Lung (tissue), 12 donors: ENCODE data around the gene RALBP1. TPM values are rescaled to one million over a fixed set of nuclear protein-coding genes. Genes with fewer than 3 reads are reported as not detected.
"Not testable (repeated sequence)": the region's sequence is repeated elsewhere in the genome, so short reads cannot be mapped to it uniquely, and the experiment has no call there.

ENCODE experiments used
- ATAC-seq: fragments of 200-7000 bp; cut with Tn5 transposase; one replicate; pipeline ENCODE4 v1.9.1; 2020; ENCODE audit warnings: moderate number of reproducible peaks; ENCODE audit not compliant: insufficient read depth, low FRiP score
- DNase-seq, 3 donors: peaks; one replicate each; pipeline ENCODE4 v3.0.0-alpha.2; 2013 to 2017
- H3K27ac ChIP-seq, 2 donors: one replicate each; pipeline ENCODE4 v1.5.1; 2013; ENCODE audit warnings: mild to moderate bottlenecking in 2 of 2, moderate library complexity in 2 of 2, control low read depth in 1 of 2, inconsistent platforms in 1 of 2, low read depth in 1 of 2, low read length in 1 of 2
- H3K27me3 ChIP-seq, 3 donors: one replicate each; pipeline ENCODE4 v1.5.1; 2013; ENCODE audit warnings: low read length in 2 of 3; ENCODE audit not compliant: control insufficient read depth in 3 of 3, insufficient read depth in 3 of 3
- H3K36me3 ChIP-seq, 4 donors: one replicate each; pipeline ENCODE4 v1.5.1; 2013; ENCODE audit warnings: low read length in 4 of 4, mild to moderate bottlenecking in 1 of 4, moderate library complexity in 1 of 4; ENCODE audit not compliant: control insufficient read depth in 4 of 4, insufficient read depth in 4 of 4
- H3K4me1 ChIP-seq, 5 donors: one replicate each; pipeline ENCODE4 v1.5.1; 2013; ENCODE audit warnings: low read length in 5 of 5, mild to moderate bottlenecking in 2 of 5, moderate library complexity in 1 of 5; ENCODE audit not compliant: control insufficient read depth in 5 of 5, insufficient read depth in 5 of 5
- H3K4me3 ChIP-seq: one replicate; pipeline ENCODE4 v1.5.1; 2013; ENCODE audit warnings: mild to moderate bottlenecking, control low read depth, moderate library complexity
- H3K9ac ChIP-seq, 2 donors: one replicate each; pipeline ENCODE4 v1.5.1; 2013; ENCODE audit warnings: low read length in 2 of 2, control low read depth in 1 of 2; ENCODE audit not compliant: insufficient read depth in 1 of 2
- H3K9me3 ChIP-seq, 4 donors: one replicate each; pipeline ENCODE4 v1.5.1; 2013; ENCODE audit warnings: low read length in 3 of 4, mild to moderate bottlenecking in 1 of 4, moderate library complexity in 1 of 4; ENCODE audit not compliant: control insufficient read depth in 4 of 4, insufficient read depth in 3 of 4
- CTCF ChIP-seq: IDR thresholded peaks from 2 replicates; pipeline ENCODE4 v1.5.1; 2012; ENCODE audit warnings: mild to moderate bottlenecking; ENCODE audit errors: control extremely low read depth, extremely low read depth
- WGBS, 2 donors: extraction: QIAGEN DNeasy Blood & Tissue Kit; methylation state at CpG; one replicate each; pipeline ENCODE4 v1.1.7; 2013; 5-methylcytosine and 5-hydroxymethylcytosine counted together
- polyA plus RNA-seq, 2 donors: library from polyadenylated mRNA; stranded (reverse); fragments of 200-250 nt; gene quantifications; one replicate each; pipeline ENCODE4 v1.2.1, GENCODE V29; 2013
- total RNA-seq, 2 donors: library from RNA; depleted of rRNA in 1 of 2; stranded (reverse); fragments of >200 nt in 1 of 2; gene quantifications; one replicate each; pipeline ENCODE4 v1.2.1, GENCODE V29; 2014 to 2021
- donor health status: control.
- donor health status: control.
- donor health status: Bipolar disorder and iron deficiency.
- donor health status: healthy.
- donor health status: DM: yes; HTN: yes; CAD: no.

The RALBP1 gene
- total and polyA plus RNA-seq, 4 donors: 19.8 to 58.2 (median 33.5) TPM

- WGBS, 2 donors: 1% methylated on average over 52 to 59 of the region's 59 CpGs
- peak in 2 of 3 donors; percentile 70 to 79 for DNase-seq
Observed at GRCh38 chr18:9475643-9476591, 604 bp downstream of the RALBP1 start.

GRCh38 chr18:9476949-9477348 lies 1.6 kb downstream of the RALBP1 start:
- DNase-seq, H3K36me3 ChIP-seq, H3K27ac ChIP-seq, H3K27me3 ChIP-seq, ATAC-seq, H3K4me3 ChIP-seq, H3K9ac ChIP-seq: not testable (repeated sequence)
- 84 to 87% methylated on average over 12 of the region's 12 CpGs for WGBS, 2 donors
- peaks cover 0 to 20% (median 0%) of the 10 kb centered on the region in 5 donors for H3K4me1 ChIP-seq
- peaks cover 0 to 18% (median 0%) of the 10 kb centered on the region in 4 donors for H3K9me3 ChIP-seq

More at GRCh38 chr18:9475643-9476591, 604 bp downstream of the RALBP1 start:
- H3K4me3 ChIP-seq: peak overlapping the region; percentile 92
- peak; percentile 8 for ATAC-seq
- peaks cover 0 to 20% (median 0%) of the 10 kb centered on the region in 5 donors for H3K4me1 ChIP-seq
- no peak for TF ChIP-seq CTCF
- H3K36me3 ChIP-seq: peaks cover 0 to 7% (median 2%) of the 10 kb centered on the region in 4 donors
- peak overlapping the region; percentile 80 to 98 for H3K27ac ChIP-seq
- no peaks in the 10 kb centered on the region for H3K27me3 ChIP-seq
- H3K9me3 ChIP-seq: peaks cover 0 to 18% (median 0%) of the 10 kb centered on the region in 4 donors
- H3K9ac ChIP-seq: peak overlapping the region; percentile 74 to 88

- H3K9ac ChIP-seq: no peak overlapping the region
- no peak overlapping the region for H3K27ac ChIP-seq
- H3K9me3 ChIP-seq: peaks cover 0 to 18% (median 0%) of the 10 kb centered on the region in 4 donors
- DNase-seq: no peak
- no peak for ATAC-seq
- H3K4me1 ChIP-seq: peaks cover 0 to 20% (median 4%) of the 10 kb centered on the region in 5 donors
- WGBS, 2 donors: 33 to 73% methylated on average over 1 of the region's 1 CpG
- no peaks in the 10 kb centered on the region for H3K27me3 ChIP-seq
- H3K36me3 ChIP-seq: peaks cover 0 to 7% (median 2%) of the 10 kb centered on the region in 4 donors
- H3K4me3 ChIP-seq: no peak overlapping the region
- no peak for TF ChIP-seq CTCF
Observed at GRCh38 chr18:9477509-9477908, 2.2 kb downstream of the RALBP1 start.

- peaks cover 0 to 17% (median 0%) of the 10 kb centered on the region in 4 donors for H3K9me3 ChIP-seq
- no peaks in the 10 kb centered on the region for H3K27me3 ChIP-seq
- no peak overlapping the region for H3K27ac ChIP-seq
- WGBS, 2 donors: 96% methylated on average over 31 of the region's 31 CpGs
- no peak for DNase-seq
- no peak overlapping the region for H3K4me3 ChIP-seq
- no peak overlapping the region for H3K9ac ChIP-seq
- TF ChIP-seq CTCF: no peak
- no peak for ATAC-seq
- H3K4me1 ChIP-seq: peaks cover 0 to 20% (median 4%) of the 10 kb centered on the region in 5 donors
- H3K36me3 ChIP-seq: peaks cover 0 to 7% (median 2%) of the 10 kb centered on the region in 4 donors
Observed at GRCh38 chr18:9478545-9478944, 3.2 kb downstream of the RALBP1 start.
